Adrenal gland (tissue), 5 donors: ENCODE data around the gene VWA3B.

ENCODE experiments used
- CTCF ChIP-seq, 6 experiments: fragments of 450-650 bp in 4 of 6; fragments of 200-600 bp in 2 of 6; sonication (generic) in 1 of 6; IDR thresholded peaks; 1 replicate in 5 of 6; 2 replicates in 1 of 6; pipeline versions ENCODE4 v1.5.1 to v1.8.0; 2016 to 2021; ENCODE audit warnings: antibody characterized with exemption in 6 of 6, mild to moderate bottlenecking in 2 of 6, moderate library complexity in 1 of 6
- POLR2A ChIP-seq, 2 donors: fragments of 450-650 bp; IDR thresholded peaks; one replicate each; pipeline ENCODE4 v1.6.1; 2017; ENCODE audit warnings: antibody characterized with exemption in 2 of 2, mild to moderate bottlenecking in 2 of 2, moderate library complexity in 1 of 2
- donor health status: DM: no; HTN: no; CAD: no.

- TF ChIP-seq CTCF (IDR thresholded peaks at IDR 0.05), result no peak
- no peak for TF ChIP-seq POLR2A (IDR thresholded peaks at IDR 0.05)
These were observed 68.3 kb downstream of the VWA3B start for GRCh38 chr2:98155291-98155690.
